HK-2 (cell line): ENCODE results near the gene TAS1R1.
A peak's percentile ranks its signal among the peaks of the same experiment; 100 is the strongest.
"Not testable (repeated sequence)": the region's sequence is repeated elsewhere in the genome, so short reads cannot be mapped to it uniquely, and the experiment has no call there.

Experiments
- DNase-seq: peaks from one replicate; pipeline ENCODE4 v3.0.0-alpha.2; 2018; ENCODE audit not compliant: unreplicated experiment

Gene TAS1R1

DNA sequence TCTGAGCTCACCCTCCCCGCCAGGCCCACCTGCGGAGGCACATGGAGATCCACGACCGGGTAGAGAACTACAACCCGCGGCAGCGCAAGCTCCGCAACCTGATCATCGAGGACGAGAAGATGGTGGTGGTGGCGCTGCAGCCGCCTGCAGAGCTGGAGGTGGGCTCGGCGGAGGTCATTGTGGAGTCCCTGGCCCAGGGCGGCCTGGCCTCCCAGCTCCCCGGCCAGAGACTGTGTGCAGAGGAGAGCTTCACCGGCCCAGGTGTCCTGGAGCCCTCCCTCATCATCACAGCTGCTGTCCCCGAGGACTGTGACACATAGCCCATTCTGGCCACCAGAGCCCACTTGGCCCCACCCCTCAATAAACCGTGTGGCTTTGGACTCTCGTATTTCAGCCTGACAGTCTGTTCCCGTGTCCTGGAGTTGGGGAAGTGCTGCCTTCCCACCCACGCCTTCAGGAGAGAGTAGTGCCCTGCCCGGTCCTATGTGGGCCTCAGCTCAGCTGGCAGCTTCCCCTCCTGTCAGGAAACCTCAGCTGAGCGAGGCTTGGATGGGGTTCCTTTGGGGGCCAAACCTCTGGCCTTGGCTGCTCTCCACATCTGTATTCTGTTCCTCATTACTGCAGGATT lies 33.9 kb downstream of the TAS1R1 start:
- DNase-seq = no peak

DNA sequence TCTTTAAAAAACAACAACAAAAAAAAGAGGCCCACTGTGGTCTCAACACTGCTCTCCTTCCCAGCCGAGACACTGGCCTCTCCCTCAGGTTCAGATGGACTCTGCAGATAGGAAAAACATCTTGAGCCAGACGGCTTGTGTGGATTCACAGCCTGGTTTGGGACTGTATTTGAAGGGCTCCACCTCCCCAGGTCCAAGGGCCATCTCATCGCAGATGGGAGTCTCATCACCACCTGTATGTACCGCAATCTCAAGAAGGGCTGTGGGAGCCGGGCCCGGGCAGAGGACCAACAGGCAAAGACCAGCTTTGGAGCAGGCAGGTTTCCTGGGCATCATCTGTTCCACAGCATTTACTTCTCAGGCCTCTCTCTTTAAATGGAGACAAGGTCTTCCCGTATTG lies 34.9 kb downstream of the TAS1R1 start:
- no peak for DNase-seq

DNA sequence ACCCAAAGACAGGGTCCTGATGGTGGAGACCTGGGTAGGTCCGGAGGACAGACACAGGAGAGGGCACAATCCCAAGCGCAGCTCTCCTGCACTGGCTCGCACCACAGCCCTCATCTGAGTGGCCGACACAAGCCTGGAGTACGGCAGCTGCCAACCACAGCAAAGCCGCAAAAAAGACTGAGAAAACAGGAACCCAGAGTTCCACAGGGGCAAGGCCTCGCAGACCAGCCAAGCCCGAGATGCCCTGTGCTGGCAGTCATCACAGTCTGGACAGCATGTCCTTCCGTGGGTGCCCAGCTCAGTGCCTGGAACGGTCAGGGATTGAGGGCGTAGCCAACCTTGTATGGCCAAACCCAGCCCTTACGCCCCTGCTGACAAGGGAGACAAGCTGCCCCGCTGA lies 36.1 kb downstream of the TAS1R1 start:
- no peak for DNase-seq

DNA sequence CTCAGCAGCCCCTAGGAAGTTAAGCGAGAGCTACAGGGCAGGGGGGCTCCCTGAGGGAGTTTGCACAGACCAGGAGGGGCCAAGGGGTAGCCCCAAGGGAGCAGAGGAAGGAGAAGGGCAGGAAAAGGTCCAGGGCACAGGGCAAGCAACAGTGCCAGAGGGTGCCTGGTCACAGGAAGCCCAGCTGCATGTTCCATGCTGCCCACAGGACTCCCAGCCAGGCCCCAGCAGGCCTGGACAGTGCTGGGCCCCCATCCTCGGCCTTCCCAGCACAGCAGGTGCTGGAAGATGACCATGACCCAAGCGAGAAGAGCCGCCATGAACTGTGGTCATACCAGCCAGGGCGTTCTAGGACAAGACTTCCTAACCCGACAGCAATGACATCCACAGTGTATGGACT lies 36.5 kb downstream of the TAS1R1 start:
- DNase-seq = no peak

DNA sequence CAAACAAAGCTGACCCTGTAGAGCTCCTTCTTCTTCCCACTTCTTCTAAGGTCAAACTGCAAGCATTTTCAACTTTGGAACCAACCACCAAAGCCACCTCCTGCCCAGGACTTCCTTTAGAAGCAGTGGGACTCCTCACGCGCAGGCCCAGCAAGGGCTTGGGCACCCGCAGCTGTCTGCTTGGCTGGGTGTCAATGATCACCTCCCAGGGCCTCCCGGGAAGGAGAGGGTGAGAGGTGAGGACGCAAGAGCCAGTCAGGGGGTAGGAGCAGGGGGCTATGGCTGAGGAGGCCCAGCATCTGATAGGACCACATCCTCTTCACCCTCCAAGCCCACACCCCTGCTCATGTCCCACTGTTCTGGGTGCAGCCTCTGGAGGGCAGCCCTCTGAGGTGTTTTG lies 37.3 kb downstream of the TAS1R1 start:
- DNase-seq = no peak

DNA sequence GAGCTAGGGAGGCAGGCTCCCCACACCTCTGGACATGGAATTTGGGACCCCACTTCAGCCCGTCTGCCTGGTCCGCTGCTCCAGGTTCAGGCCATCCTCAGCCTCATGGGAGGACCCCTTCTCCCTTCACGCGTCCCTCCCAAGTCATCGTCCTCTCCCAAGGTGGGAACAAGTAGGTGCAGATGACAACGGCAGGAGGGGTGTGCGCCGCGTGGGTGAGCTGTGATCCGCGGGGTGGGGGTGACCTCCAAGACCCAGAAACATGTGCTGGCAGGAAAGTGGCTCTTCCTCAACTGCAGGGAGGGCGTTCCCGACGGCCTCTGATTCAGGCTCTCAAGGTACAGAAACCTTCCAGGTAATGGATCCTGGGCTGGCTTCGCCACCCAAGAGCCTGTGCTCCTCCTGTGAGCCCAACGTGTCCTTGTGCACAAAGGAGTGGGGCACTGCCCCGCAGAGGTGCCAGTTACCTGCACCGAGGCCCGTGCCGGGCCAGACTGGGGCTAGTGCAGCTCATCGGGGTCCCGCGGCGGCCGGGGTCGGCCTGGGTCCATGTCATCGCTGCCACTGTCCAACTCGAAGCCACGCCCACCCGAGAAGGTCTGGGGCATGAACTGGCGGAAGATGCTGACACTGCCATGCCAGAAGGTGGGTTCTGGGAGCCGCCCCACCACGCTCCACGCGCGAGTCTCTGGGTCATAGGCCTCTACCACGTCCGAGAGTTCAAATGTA lies 37.9 kb downstream of the TAS1R1 start:
- DNase-seq = no peak

DNA sequence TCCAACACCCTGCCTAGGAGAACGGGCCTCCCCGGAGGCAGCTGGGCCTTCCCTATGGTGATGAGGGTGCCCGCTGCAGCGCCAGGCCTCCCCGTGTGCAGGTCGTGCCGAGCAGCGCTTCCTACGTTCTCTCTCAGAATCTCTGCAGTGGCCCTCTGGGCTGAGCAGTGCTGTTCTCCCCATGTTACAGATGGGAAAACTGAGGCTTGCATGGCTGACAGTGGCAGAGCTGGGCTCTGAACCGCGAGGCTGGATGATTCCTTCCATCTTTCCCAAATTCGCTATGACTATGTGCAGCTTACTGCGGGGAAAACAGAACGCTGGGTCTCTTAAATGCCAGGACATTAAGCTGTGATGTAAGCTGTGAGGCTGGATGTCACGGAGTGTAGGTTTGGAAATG lies 38.7 kb downstream of the TAS1R1 start:
- DNase-seq = no peak

DNA sequence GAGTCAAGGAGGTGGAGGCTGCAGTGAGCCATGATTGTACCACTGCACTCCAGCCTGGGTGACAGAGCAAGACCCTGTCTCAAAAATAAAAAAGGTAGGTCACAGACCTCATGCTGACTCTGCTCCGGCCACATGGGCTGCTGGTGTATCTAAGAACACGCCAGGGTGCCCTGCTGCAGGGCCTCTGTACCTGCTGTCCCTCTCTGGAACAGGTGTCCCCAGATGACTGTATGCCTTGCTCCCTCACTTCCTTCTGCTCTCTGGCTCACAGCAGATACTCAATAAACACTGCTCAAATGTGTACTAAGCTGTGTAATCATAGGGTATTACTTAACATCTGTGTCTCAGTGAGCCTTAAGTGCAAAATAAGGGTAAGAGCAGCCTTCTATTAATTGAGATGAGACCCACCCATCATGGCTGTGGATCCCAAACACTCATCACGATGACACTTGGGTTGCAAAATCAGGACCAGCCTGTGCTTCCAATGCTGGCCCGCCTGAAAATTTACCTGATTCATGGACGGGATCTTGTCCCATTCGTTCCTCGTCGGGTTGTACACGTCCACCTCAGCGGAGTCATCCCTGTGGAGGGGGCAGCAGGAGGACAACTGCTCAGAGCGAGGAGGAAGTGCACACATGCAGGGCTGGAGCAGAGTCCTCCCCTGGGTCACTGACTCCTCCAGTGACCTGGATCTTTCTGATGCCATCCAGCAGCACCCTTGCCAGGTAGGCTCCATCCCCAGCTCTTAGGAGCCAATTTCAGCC lies 40.1 kb downstream of the TAS1R1 start:
- DNase-seq = no peak

DNA sequence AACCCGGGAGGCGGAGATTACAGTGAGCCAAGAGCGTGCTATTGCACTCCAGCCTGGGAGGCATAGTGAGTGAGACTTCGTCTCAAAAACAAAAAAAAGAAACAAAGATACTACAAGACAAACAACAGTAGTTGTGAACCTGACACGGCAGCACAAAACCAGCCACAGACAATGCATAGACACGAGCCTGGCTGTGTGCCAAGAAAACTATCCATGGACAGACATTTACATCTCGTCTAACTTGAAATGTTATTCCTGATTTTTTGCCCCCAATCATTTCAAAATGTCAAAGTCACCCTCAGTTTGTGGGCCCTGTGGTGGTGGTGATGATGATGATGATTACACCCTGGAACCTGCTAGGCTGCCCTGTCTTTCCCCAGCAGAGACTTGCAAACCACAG lies 41.2 kb downstream of the TAS1R1 start:
- no peak for DNase-seq

DNA sequence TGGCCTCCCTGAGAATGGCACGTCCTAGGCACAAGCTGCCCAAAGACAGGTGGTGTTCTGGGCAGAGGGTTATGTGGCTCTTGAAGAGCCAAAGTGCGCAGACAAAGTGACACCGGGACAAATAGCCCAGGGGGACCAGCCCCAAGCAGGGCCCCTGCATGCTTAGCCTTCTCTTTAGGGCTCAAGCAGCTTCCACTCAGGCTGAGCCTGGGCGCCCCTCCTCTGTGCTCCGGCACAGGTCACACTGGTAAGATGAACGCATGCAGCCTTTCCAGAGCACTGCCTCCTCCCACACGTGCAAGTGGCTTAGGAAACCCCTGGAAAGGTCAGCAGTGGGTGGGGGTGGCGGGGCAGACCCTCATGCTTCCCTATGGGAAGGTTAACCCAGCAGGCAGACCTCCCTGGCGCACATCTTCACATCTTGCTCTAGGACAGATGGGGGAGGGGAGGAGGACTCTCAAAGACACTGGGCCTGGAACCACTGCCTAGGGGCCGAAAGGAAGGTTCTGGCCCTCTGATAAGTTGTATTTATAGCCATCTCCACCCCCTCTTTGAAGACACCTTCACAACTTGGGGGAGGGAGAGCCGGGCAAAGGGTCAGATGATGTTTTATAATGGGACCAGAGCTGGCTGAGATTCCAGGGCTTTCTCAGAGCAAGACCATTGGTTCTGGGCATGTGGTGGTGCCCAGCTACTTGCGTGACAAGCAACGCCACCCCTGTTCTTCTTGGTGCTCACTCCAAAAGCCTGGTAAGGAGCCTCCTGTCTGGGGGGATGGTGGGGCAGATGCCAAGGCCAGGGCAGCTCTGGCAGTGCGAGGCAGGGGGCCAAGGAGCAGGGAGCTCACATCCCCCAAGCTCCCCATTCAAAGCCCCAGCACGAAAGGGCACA lies 42.0 kb downstream of the TAS1R1 start:
- no peak for DNase-seq

DNA sequence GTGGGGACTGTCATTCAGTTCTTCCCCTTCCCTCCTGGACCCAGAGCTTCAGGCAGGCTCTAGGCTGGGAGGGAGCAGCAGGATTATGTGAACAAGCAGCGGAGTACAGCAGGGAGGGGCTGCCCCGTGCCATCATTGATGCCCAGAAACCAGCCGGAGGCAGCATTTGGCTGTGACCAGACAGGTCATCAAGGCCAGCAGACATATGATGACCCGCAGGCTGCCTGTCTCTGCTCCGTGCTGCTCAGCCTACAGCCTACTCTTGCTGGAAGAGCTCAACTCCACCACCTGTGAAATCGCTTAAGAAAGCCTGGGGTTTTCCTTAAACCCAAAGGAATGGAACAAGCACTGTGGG lies 42.6 kb downstream of the TAS1R1 start:
- DNase-seq = no peak

DNA sequence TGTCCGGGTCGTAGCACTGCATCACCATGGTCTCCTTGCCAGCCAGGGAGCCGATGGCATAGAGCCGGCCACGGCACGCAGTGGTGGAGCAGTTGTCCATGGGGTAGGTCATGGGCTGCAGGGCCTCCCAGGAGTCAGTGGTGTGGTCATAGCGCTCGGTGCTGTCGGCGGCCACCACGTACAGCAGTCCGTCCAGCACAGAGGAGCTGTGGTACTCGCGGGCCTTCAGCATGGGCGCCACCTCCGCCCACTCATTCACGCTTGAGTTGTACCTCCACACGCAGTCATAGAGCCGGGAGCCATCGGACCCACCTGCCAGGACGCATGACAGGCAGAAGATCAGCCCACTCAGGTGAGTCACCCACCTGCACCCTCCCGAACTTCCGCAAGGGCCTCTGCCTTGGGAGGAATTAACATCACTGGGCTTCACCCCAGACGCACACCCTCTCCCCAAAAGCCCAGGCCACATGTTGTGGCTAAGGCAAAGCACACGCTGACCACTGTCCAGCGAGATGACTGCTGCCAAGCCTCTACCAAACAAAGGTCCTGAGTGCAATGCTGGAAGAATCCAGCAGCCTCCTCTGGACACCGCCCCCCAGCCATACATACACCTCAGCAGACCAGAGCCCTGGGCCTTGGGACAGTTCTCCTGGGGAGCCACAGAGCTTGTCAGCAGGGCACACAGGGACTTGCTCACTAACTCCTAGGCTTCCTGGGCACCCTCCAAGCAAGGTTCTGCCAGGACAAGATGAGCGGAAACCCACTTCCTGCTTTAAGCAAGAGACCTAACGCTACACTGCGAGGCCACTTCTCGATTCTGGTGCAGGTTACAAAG lies 44.3 kb downstream of the TAS1R1 start:
- DNase-seq = no peak

DNA sequence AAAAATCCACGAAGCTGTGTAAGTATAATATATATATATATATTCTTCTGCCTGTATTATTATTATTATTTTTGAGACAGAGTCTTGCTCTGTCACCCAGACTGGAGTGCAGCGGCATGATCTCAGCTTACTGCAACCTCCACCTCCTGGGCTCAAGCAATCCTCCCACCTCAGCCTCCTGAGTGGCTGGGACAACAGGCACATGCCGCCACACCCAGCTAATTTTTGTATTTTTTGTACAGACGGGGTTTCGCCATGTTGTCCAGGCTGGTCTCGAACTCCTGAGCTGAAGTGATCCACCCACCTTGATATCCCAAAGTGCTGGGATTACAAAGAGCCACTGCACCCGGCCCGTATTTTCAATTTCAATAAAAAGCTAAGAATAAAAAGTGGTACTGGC lies 44.9 kb downstream of the TAS1R1 start:
- not testable (repeated sequence) for DNase-seq

DNA sequence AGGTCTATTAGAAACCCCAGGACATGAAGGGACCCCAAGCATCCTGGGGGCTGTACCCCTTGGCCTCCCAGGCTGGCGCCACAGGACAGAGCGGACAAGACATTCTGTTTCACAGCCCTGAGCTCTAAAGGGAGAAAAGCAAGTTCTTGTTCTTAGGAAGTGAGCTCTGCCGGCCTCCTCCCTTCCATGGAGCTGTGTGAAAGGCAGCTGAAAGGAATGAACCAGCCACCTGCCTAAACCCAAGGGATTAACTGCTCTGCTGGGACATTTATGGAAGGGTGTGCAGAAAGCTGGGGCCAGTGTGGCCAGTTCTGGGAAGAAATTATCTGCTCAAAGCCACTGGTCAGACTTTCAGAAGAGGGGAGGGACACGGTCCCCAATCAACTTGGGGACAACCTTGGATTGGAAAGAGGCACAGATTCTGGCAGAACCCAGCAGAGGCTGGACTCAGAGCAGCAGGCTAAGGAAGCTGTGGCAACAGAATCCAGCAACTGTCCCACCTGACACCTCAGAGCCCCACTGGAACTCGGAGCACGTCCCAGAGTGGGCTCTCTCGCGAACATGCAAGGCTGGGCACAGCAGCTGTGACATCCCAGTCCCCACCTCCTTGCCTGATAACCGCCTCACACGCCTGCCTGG lies 45.4 kb downstream of the TAS1R1 start:
- no peak for DNase-seq

DNA sequence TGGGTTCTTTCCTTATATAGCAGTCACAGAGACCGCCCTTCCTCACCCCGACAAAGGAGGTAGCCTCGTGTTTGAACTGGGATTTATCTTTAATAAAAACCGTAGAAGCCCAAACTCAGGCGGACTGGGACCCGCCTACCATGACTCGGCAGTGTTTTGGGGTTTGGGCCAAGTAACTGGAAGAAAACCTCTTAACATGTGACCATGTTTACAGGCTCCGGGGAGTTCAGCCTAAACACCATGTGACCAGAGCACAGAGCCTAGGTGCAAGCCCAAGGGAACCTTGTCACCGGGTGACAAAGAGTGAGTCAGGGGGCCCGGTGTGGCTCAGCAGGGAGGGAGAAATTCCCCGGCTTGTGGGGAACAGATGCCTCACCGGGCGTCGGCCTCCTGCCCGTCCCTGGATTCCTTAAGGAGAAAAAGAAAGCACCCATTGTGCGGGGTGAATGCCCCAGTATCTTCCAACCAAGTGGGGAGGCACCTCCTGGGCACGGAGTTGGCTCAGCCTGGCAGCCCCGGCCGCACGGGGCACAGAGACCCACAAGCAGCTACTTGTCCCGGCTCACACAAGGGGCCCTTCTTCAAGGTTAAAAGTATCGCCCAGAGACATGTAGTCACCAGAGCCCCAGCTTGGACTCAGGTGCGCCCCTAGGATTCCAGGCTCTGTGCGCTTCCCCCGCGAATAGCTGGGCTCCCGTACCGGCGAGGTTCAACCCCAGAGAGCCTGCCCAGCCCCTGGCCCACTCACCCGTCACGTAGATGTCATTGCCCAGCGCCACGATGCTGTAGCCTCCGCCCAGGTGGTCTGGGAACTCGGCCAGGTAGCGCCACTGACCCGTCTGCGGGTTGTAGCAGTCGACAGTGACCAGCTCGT lies 46.2 kb downstream of the TAS1R1 start:
- peak; percentile 88 for DNase-seq

DNA sequence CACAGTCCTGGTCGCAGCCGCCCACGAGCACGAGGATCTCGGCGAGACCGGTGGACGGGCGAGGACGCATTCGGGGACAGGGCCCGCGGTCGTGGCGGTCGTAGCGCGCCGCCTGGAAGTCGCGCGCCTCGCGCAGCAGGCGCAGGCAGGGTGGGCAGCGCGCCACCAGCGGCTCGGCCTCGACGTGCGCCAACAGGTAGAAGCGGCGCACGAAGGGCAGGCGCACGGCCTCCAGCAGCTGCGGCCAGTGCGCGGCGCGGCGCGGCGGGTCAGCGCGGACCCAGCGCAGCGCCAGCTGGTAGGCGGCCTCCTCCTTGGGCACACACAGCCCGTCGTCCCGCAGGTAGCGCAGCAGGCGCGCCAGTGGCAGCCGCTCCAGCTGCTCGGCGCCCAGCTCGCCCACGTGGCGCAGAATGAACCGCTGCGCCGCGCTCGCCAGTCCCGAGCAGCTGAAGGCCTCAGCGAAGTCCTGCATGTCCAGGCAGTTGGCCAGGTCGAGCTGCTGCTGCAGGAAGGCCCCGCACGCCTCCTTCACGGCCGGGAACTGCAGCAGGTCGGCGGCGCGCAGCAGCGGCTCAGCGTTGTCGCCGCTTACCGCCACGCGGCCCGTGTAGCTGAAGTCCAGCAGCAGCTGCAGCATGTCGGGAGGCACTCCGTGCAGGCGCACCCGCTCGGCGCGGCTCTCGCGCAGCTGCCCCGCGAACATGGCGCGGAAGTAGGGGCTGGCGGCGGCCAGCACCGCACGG lies 47.0 kb downstream of the TAS1R1 start:
- no peak for DNase-seq

DNA sequence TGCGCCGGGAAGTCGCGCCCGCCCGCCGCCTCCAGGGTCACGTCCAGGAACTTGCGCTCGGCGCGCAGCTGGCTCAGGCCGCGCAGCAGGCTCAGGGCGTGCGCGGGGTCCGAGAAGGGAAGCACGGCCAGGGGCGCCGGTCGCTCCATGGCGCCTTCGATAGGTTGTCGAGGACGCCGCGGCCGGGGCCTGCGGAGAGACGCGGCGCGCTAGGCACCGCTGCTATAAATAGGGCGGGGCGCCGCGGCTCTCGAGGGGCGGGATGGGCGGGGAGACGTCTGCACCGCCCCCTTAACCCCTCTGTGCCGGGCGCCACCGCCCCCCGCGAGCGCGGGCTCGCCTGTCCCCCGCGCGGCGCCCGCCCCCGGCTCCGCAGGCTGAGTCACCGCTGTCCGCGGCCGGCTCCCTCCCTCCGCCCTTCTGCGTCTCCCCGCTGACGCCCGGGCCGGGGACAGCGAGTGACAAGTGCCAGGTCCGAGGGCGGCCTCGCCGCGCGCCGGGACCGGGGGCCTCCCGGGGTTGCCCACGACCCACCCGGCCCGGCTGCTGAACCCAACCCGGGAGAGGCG lies 47.6 kb downstream of the TAS1R1 start, which contains the start of gene KLHL21:
Gene KLHL21, minus strand, starts transcription at position 201 of the 569 bp plus-strand sequence. Its CDS starts 52 bp downstream, at position 149.
- DNase-seq = peak; percentile 90

DNA sequence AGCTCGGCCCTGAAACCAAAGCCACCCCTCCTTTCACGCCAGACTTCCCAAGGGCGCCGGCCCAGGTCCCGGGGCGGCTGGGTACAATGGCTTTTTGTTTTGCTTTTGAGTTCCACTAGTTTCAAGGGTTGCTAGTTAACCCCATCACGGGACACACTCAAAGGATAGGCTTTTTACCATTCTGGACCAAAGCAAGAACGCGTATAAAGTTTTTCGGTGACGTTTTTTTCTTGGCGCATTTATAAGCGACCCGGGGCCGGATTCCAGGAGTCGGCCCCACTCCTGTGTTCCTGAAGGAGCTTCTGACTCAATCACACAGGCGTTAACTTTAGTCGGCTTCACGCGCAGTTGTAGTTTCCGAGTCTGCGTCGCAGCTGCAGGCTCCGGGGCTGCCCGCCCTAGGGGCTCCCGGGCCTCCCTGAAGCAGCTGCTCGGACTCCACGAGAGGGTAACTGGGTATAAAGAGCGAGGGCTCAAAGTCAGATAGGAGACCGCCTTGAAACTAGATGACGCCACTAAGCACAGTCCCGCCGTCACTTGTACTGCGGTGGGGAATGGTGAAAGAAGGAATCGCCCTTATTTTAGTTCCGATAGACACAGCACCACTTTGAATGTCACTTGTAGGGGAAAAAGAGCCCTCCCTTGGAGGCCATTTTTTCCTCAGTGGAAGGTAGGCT lies 48.3 kb downstream of the TAS1R1 start:
- peak; percentile 63 for DNase-seq
